Neutrophil (primary cell): ENCODE data around the gene LRRK1.

Source experiments
- H3K27ac ChIP-seq: fragments of 200-600 bp; sonication (generic); 2 replicates; pipeline ENCODE4 v1.5.1; 2016; ENCODE audit warnings: mild to moderate bottlenecking, moderate library complexity
- H3K27me3 ChIP-seq: fragments of 200-600 bp; sonication (generic); 2 replicates; pipeline ENCODE4 v1.6.0; 2016; ENCODE audit warnings: mild to moderate bottlenecking
- H3K36me3 ChIP-seq: fragments of 200-600 bp; sonication (generic); 2 replicates; pipeline ENCODE4 v1.5.1; 2017
- H3K4me1 ChIP-seq, 2 experiments: fragments of 200-600 bp in 1 of 2; sonication (generic) in 1 of 2; 1 replicate in 1 of 2; 2 replicates in 1 of 2; pipeline versions ENCODE4 v1.5.1 to v1.6.1; 2013 to 2016; ENCODE audit warnings: low read depth in 1 of 2, low read length in 1 of 2, mild to moderate bottlenecking in 1 of 2, moderate library complexity in 1 of 2; ENCODE audit not compliant: control insufficient read depth in 1 of 2, insufficient read depth in 1 of 2
- H3K4me3 ChIP-seq, 2 experiments: fragments of 200-600 bp in 1 of 2; sonication (generic) in 1 of 2; 1 replicate in 1 of 2; 2 replicates in 1 of 2; pipeline ENCODE4 v1.5.1; 2013 to 2016; ENCODE audit warnings: low read depth in 1 of 2, low read length in 1 of 2, mild to moderate bottlenecking in 1 of 2, moderate library complexity in 1 of 2
- H3K9me3 ChIP-seq: fragments of 200-600 bp; sonication (generic); 2 replicates; pipeline ENCODE4 v1.5.1; 2016
- TF ChIP-seq, protein P1 (sequence below): fragments of 200-600 bp; sonication (generic); IDR thresholded peaks from 2 replicates; pipeline ENCODE4 v1.5.1; 2016; ENCODE audit warnings: antibody characterized with exemption

Gene LRRK1

DNA sequence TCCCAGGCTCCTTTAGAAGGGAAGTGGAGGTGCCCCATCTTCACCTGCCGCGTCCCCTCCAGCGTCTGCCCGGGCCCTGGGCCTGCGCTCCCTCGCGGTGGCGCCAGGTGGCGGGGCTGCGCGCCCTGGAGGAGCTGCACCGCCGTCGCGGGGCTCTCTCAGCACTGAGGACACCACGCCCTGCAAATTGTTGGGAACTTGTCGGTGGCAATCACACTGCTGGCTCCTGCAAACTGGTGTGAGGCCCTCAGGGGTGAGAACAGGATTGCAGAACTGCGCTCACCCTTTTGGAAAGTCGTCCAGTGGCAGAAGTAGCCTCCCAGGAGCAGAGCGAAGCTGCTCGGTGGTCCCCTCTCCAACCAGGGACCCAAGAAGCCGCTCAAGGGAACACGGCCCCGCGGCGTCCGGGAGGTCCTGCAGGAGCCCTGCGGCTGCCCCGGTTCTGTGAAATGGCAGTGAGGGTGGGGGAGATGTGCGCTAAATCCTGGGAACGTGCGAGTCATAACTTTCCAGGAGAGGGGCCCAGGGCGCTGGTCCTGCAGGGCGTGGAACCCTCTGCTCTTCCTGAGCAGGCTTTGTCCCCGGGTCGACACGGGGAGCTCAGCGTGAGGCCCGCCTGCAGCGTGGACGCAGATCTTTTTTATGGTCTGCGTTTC, 995 bp upstream of the LRRK1 start:
- Histone ChIP-seq H3K27ac (peak overlapping the region; percentile 82), H3K27me3 (no peaks in the 10 kb centered on the region), H3K4me3 (peak overlapping the region; percentile 81 to 98), H3K4me1 (peaks cover 49 to 62% of the 10 kb centered on the region in 2 experiments), H3K36me3 (no peaks in the 10 kb centered on the region), H3K9me3 (no peaks in the 10 kb centered on the region)
- TF ChIP-seq, protein P1, sequence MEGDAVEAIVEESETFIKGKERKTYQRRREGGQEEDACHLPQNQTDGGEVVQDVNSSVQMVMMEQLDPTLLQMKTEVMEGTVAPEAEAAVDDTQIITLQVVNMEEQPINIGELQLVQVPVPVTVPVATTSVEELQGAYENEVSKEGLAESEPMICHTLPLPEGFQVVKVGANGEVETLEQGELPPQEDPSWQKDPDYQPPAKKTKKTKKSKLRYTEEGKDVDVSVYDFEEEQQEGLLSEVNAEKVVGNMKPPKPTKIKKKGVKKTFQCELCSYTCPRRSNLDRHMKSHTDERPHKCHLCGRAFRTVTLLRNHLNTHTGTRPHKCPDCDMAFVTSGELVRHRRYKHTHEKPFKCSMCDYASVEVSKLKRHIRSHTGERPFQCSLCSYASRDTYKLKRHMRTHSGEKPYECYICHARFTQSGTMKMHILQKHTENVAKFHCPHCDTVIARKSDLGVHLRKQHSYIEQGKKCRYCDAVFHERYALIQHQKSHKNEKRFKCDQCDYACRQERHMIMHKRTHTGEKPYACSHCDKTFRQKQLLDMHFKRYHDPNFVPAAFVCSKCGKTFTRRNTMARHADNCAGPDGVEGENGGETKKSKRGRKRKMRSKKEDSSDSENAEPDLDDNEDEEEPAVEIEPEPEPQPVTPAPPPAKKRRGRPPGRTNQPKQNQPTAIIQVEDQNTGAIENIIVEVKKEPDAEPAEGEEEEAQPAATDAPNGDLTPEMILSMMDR: peak; percentile 99

DNA sequence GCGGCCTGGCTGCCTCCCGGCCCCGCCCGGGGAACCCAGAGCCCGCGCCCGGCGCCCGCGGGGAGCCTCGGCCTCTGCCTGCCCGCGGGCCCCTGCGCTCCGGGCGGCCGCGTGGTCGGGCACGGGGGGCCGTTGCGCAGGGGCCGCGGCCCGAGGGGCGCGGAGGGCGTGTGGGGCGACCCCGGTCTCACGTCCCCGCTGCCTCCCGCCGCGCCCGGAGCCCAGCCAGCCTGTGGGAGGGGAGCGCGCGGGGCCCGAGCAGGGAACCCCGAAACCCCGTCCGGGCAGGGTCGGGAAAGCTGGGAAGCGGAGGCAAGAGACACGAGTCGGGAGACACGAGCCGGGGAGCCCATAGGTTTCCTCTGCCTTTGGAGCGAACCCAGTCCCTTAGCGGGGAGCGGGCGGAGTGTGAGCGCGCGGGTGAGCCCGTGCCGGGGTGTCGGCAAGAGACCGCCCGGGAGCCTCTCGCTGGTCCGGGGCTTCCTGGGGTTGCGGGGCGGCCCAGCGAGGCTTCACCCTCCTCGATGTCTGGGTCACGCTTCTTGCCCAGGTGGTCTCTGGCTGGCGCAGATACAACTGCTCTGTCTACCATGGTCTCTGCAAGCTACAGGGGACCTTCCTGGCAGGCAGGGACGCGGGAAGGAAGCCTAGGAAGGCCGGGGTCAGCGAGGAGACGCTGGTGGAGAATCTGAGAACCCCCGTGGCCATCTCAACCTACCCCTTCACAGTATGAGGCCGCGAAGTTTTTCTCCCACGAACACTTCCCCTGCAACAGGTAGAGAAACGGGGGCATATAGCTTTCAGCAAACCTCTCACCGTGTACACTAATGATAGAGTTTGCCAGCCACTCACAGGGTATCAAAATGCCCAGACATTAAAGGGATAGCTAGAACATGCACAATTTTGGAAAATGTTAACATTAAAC, 586 bp downstream of the LRRK1 start:
- H3K27ac ChIP-seq: peak overlapping the region; percentile 82
- H3K36me3 ChIP-seq: peaks cover 5% of the 10 kb centered on the region
- H3K27me3 ChIP-seq: no peaks in the 10 kb centered on the region
- TF ChIP-seq, protein P1: no peak
- H3K4me1 ChIP-seq: peaks cover 53 to 65% of the 10 kb centered on the region in 2 experiments
- peak overlapping the region; percentile 78 to 98 for H3K4me3 ChIP-seq
- H3K9me3 ChIP-seq: no peaks in the 10 kb centered on the region

DNA sequence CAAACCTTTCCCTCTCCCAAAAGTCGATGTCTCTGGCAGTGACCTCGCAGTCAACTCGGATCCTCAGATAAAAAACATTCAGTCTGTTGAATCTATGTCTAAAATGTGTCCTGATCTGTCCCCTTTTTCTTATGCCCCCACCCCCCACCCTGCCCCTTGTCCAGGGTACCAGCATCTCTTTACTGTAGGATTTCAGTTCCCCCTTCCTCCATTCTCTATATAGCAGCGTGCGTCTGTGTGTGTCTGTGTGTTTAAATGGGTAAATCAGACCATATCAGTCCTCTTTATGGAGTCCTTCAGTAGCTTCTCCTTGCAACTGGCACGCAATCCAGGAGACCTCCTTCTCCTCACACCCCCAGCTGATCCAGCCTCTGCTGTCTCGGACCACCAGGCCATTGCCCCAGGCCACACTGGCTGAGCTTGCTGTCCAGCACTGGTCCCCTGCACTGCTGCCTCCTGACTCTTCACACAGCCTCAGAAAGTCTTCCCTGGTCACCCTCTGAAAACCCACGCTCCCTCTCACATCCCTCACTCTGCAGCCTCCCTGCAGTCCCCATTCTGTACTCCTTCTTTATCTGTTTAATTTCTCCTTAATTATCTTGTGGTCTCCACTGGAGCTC, 1.5 kb downstream of the LRRK1 start:
- H3K4me1 ChIP-seq: peaks cover 53 to 65% of the 10 kb centered on the region in 2 experiments
- TF ChIP-seq, protein P1: no peak
- no peaks in the 10 kb centered on the region for H3K27me3 ChIP-seq
- peaks cover 13% of the 10 kb centered on the region for H3K36me3 ChIP-seq
- peak overlapping the region; percentile 82 for H3K27ac ChIP-seq
- no peaks in the 10 kb centered on the region for H3K9me3 ChIP-seq
- H3K4me3 ChIP-seq: peak overlapping the region; percentile 78 to 98

DNA sequence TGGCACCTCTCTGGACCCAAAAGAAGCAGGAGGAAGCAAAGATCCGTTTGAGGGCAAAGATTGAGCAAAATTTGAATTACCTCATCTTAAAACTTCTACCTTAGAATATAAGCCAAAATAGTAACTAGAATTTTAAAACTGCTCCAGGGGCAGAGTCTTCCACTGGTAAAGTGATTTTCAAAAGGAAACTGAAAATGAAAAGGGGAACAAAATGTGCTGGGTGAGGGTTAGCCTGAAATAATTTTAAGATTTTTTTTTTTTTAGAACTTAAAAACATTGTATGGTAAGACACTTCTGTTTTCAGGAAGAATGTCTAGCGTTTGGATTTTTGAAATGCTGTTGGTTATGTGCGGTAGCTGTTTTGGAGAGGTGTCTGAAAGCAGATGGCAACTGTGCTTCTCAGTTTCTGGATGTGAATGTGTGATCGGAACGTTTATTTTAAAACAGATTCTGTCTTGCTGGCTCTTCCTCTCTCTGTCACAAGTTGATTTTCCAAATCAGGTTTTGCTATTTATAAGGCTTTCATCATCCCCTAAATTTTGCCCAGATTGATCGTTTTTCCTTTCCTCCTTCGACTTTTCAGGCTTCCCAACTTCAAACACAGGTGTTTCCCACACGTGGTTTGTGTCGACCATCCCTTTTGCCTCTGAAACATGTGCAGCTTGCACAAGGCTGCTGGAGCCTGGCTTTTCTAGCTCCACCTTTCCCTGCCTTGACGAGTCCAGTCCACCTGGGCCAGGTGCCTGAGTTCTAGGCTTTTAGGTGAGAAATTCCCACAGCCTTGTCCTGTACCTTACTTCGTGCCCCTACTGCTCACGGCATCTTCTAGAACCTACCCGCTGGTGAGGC, 3.3 kb downstream of the LRRK1 start:
- Histone ChIP-seq H3K4me1 (peaks cover 49 to 53% of the 10 kb centered on the region in 2 experiments), H3K36me3 (peaks cover 28% of the 10 kb centered on the region), H3K4me3 (peak overlapping the region; percentile 31), H3K27ac (peak overlapping the region; percentile 82), H3K9me3 (no peaks in the 10 kb centered on the region), H3K27me3 (no peaks in the 10 kb centered on the region)
- TF ChIP-seq, protein P1: no peak

DNA sequence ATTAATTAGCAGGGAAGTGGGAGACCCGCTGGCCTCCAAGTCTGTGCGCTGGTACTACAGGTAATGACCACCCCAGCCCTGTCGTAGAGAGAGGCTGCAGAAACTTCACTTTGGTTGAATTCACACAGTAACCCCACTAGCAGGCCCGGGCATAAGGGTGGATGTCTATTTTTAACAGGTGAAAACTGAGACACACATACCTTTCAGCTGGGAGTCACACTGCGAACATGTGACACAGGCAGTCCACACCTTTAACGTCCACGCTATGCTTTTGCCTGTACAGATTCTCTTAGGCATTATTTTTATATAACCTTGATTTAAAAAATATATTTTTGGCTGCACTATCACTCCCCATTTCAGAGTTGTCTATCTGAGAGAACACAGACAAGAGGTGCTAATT, 3.9 kb downstream of the LRRK1 start:
- peak overlapping the region; percentile 82 for H3K27ac ChIP-seq
- H3K9me3 ChIP-seq: no peaks in the 10 kb centered on the region
- H3K4me3 ChIP-seq: peak overlapping the region; percentile 31
- H3K27me3 ChIP-seq: no peaks in the 10 kb centered on the region
- H3K4me1 ChIP-seq: peaks cover 42 to 46% of the 10 kb centered on the region in 2 experiments
- peaks cover 33% of the 10 kb centered on the region for H3K36me3 ChIP-seq
- TF ChIP-seq, protein P1: no peak
